GM12878 (cell line): ENCODE data around the gene BIVM. TPM values are rescaled to one million over a fixed set of nuclear protein-coding genes. Genes with fewer than 3 reads are reported as not detected.

Experiments used
- ATAC-seq: fragments of 200-7000 bp; cut with Tn5 transposase; 3 replicates; pipeline ENCODE4 v1.9.1; 2020; ENCODE audit warnings: mild to moderate bottlenecking, moderate library complexity
- BruUV-seq: library from RNA; stranded (reverse); fragments of 400-500 nt; replicated peaks from 2 replicates; lab custom pipeline; 2021; lab: Mats Ljungman, UMichigan
- CTCF ChIA-PET: fragments of 300-600 bp; sonication (Branson Sonifier 250); formaldehyde crosslinking; extraction: SDS; loops from one replicate; lab custom pipeline; 2021; ENCODE audit warnings: inconsistent platforms; lab: Yijun Ruan, JAX
- POLR2A ChIA-PET: fragments of 350-600 bp; formaldehyde crosslinking; extraction: SDS; loops from one replicate; lab custom pipeline; 2021; ENCODE audit warnings: inconsistent platforms; lab: Charles Lee
- RAD21 ChIA-PET: fragments of 300-600 bp; sonication (Branson Sonifier 250); formaldehyde crosslinking; loops from one replicate; lab custom pipeline; 2023; ENCODE audit warnings: antibody characterized with exemption; ENCODE audit not compliant: unreplicated experiment; lab: Charles Lee
- SMC1A ChIA-PET: fragments of 300-600 bp; sonication (Branson Sonifier 250); formaldehyde crosslinking; loops from one replicate; lab custom pipeline; 2023; ENCODE audit not compliant: unreplicated experiment, uncharacterized antibody; lab: Charles Lee
- DNase-seq: peaks from one replicate; pipeline ENCODE4 v3.0.0-alpha.2; 2011; ENCODE audit warnings: low read depth, low spot score
- FAIRE-seq: peaks from 3 replicates; lab custom pipeline; 2011; peaks lifted over from hg19 to GRCh38; lab: Jason Lieb, UNC
- H2AFZ ChIP-seq: 2 replicates; pipeline ENCODE4 v1.6.0; 2011; ENCODE audit warnings: low read depth, low read length, control low read depth; ENCODE audit not compliant: control insufficient read depth
- H3K27ac ChIP-seq: 2 replicates; pipeline ENCODE4 v1.5.1; 2011; ENCODE audit warnings: control low read depth; ENCODE audit not compliant: control insufficient read depth, insufficient read depth
- H3K27me3 ChIP-seq, 2 experiments: replicated peaks in 1 of 2; 2 replicates each; pipeline versions ENCODE4 v1.6.0 to v1.6.1; 2011; ENCODE audit warnings: low read length in 1 of 2; ENCODE audit not compliant: control insufficient read depth in 2 of 2, insufficient read depth in 2 of 2
- H3K36me3 ChIP-seq, 2 experiments: 2 replicates each; pipeline ENCODE4 v1.5.1; 2011; ENCODE audit warnings: low read length in 1 of 2; ENCODE audit not compliant: control insufficient read depth in 2 of 2, insufficient read depth in 2 of 2
- H3K4me1 ChIP-seq: 2 replicates; pipeline ENCODE4 v1.6.1; 2011; ENCODE audit warnings: mild to moderate bottlenecking, low read length, moderate library complexity, mixed read lengths; ENCODE audit not compliant: control insufficient read depth, insufficient read depth
- H3K4me2 ChIP-seq: 2 replicates; pipeline ENCODE4 v1.6.0; 2011; ENCODE audit warnings: control low read depth; ENCODE audit not compliant: control insufficient read depth, insufficient read depth
- H3K4me3 ChIP-seq: fragments of 200-600 bp; sonication (generic); 2 replicates; pipeline ENCODE4 v1.5.1; 2016
- H3K79me2 ChIP-seq: 2 replicates; pipeline ENCODE4 v1.6.0; 2011; ENCODE audit warnings: low read length; ENCODE audit not compliant: control insufficient read depth, insufficient read depth
- H3K9ac ChIP-seq: 2 replicates; pipeline ENCODE4 v1.8.0; 2011; ENCODE audit warnings: low read length, control low read depth, mixed read lengths; ENCODE audit not compliant: control insufficient read depth, insufficient read depth
- H3K9me3 ChIP-seq: replicated peaks from 3 replicates; pipeline ENCODE4 v1.5.1; 2011; ENCODE audit warnings: mild to moderate bottlenecking, low read length; ENCODE audit not compliant: control insufficient read depth, insufficient read depth
- H4K20me1 ChIP-seq: 2 replicates; pipeline ENCODE4 v1.6.0; 2011; ENCODE audit not compliant: control insufficient read depth, insufficient read depth
- BHLHE40 ChIP-seq, 2 experiments: fragments of 450-650 bp in 1 of 2; IDR thresholded peaks; 2 replicates each; pipeline ENCODE4 v1.6.1; 2011 to 2017; ENCODE audit warnings: low read depth in 2 of 2, borderline replicate concordance in 1 of 2, improper control_type of control experiment in 1 of 2, low read length in 1 of 2, mild to moderate bottlenecking in 1 of 2
- EZH2 ChIP-seq: IDR thresholded peaks from 2 replicates; pipeline ENCODE4 v1.6.1; 2012; ENCODE audit warnings: low read depth, mild to moderate bottlenecking, control low read depth, inconsistent platforms, low read length, borderline replicate concordance; ENCODE audit not compliant: control insufficient read depth
- MEF2A ChIP-seq: IDR thresholded peaks from 2 replicates; pipeline ENCODE4 v1.6.1; 2011; ENCODE audit warnings: low read depth, mild to moderate bottlenecking, low read length, moderate library complexity; ENCODE audit not compliant: insufficient read depth
- RB1 ChIP-seq: fragments of 450-650 bp; formaldehyde crosslinking; IDR thresholded peaks from 2 replicates; pipeline ENCODE4 v1.6.1; 2017; ENCODE audit warnings: mild to moderate bottlenecking, borderline replicate concordance
- STAT1 ChIP-seq: fragments of 450-650 bp; conservative IDR thresholded peaks from 2 replicates; pipeline ENCODE4 v1.6.1; 2014; ENCODE audit warnings: antibody characterized with exemption, mild to moderate bottlenecking
- ZNF622 ChIP-seq: fragments of 450-650 bp; IDR thresholded peaks from 2 replicates; pipeline ENCODE4 v1.6.1; 2017; ENCODE audit warnings: mild to moderate bottlenecking, inconsistent platforms
- WGBS: methylation state at CpG from one replicate; pipeline ENCODE4 v1.1.6; 2016; ENCODE audit warnings: low lambda C conversion rate; ENCODE audit not compliant: insufficient replicate concordance, insufficient coverage; ENCODE audit errors: missing lambda C conversion rate; 5-methylcytosine and 5-hydroxymethylcytosine counted together
- in situ Hi-C: fragments of 300-500 bp; cut with MboI; formaldehyde crosslinking; loops from 9 replicates; pipeline ENCODE4 v1.14.3; 2018; ENCODE audit warnings: mixed read lengths
- intact Hi-C: fragments of 100-400 bp; cut with micrococcal nuclease; formaldehyde crosslinking; loops from one replicate; pipeline ENCODE4 v1.14.2; 2022; ENCODE audit not compliant: unreplicated experiment
- polyA plus RNA-seq, 11 experiments: library from polyadenylated mRNA; depleted of rRNA in 4 of 11; unstranded in 6 of 11; stranded (reverse) in 5 of 11; fragments of >200 nt; fragmentation: Nextera tagmentation in 4 of 11; fragmentation: Illumina TruSeq in 1 of 11; extraction: Ambion mirVana in 4 of 11; extraction: Trizol in 1 of 11; gene quantifications; 1 replicate in 1 of 11; 2 replicates in 10 of 11; pipeline versions ENCODE4 v1.2.1 to v1.2.3, GENCODE V29; 2011 to 2016; ENCODE audit warnings: inconsistent platforms in 2 of 11, missing spikeins in 2 of 11, low read depth in 1 of 11
- total RNA-seq, 4 experiments: library from RNA; depleted of rRNA in 3 of 4; stranded (reverse); fragments of >200 nt in 3 of 4; fragmentation: Illumina TruSeq in 1 of 4; extraction: Trizol in 1 of 4; gene quantifications; 2 replicates each; pipeline versions ENCODE4 v1.2.1 to v1.2.3, GENCODE V29; 2013 to 2021
- TF ChIP-seq, protein P1 (sequence below): IDR thresholded peaks from 2 replicates; pipeline ENCODE4 v1.6.1; 2012; ENCODE audit warnings: improper control_type of control experiment, low read depth, low read length; ENCODE audit not compliant: insufficient replicate concordance
- TF ChIP-seq, protein P2 (sequence below): IDR thresholded peaks from 2 replicates; pipeline ENCODE4 v1.6.1; 2011; ENCODE audit warnings: low read depth, mild to moderate bottlenecking, low read length, moderate library complexity, borderline replicate concordance; ENCODE audit errors: extremely low read depth
- TF ChIP-seq, protein P3 (sequence below): IDR thresholded peaks from 2 replicates; pipeline ENCODE4 v1.6.1; 2011; ENCODE audit warnings: mild to moderate bottlenecking, low read depth, low read length, moderate library complexity; ENCODE audit not compliant: insufficient replicate concordance

BIVM gene
- total and polyA plus RNA-seq, 10 of the 15 experiments (the other 5 are each of a cell fraction or from before 2014, with no cell fraction given): 3.4 to 20.1 (median 14.1) TPM

DNA sequence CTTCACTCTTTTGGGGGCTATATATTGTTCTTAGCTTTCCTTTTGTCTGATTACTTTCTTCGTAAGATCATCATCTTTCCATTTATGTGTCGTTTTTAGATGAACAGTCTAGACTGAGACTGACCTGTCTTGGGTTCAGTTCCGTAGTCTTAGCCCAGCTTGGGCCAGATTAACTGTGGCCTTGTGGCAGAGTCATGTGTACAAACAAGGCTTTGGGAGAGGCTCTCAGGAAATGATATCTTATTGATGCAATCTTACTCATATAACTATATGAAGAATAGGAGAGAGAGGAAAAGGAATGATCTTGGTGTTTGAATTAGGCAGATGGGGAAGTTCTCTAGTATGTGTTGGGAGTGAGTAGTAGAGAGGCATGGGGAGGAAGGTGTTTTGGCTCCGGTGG is 40.1 kb downstream of the BIVM start (continued):
- TF ChIP-seq EZH2 (no peak), STAT1 (no peak), RB1 (no peak)
- TF ChIP-seq, protein P1, sequence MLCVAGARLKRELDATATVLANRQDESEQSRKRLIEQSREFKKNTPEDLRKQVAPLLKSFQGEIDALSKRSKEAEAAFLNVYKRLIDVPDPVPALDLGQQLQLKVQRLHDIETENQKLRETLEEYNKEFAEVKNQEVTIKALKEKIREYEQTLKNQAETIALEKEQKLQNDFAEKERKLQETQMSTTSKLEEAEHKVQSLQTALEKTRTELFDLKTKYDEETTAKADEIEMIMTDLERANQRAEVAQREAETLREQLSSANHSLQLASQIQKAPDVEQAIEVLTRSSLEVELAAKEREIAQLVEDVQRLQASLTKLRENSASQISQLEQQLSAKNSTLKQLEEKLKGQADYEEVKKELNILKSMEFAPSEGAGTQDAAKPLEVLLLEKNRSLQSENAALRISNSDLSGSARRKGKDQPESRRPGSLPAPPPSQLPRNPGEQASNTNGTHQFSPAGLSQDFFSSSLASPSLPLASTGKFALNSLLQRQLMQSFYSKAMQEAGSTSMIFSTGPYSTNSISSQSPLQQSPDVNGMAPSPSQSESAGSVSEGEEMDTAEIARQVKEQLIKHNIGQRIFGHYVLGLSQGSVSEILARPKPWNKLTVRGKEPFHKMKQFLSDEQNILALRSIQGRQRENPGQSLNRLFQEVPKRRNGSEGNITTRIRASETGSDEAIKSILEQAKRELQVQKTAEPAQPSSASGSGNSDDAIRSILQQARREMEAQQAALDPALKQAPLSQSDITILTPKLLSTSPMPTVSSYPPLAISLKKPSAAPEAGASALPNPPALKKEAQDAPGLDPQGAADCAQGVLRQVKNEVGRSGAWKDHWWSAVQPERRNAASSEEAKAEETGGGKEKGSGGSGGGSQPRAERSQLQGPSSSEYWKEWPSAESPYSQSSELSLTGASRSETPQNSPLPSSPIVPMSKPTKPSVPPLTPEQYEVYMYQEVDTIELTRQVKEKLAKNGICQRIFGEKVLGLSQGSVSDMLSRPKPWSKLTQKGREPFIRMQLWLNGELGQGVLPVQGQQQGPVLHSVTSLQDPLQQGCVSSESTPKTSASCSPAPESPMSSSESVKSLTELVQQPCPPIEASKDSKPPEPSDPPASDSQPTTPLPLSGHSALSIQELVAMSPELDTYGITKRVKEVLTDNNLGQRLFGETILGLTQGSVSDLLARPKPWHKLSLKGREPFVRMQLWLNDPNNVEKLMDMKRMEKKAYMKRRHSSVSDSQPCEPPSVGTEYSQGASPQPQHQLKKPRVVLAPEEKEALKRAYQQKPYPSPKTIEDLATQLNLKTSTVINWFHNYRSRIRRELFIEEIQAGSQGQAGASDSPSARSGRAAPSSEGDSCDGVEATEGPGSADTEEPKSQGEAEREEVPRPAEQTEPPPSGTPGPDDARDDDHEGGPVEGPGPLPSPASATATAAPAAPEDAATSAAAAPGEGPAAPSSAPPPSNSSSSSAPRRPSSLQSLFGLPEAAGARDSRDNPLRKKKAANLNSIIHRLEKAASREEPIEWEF: no peak
- TF ChIP-seq, protein P2, sequence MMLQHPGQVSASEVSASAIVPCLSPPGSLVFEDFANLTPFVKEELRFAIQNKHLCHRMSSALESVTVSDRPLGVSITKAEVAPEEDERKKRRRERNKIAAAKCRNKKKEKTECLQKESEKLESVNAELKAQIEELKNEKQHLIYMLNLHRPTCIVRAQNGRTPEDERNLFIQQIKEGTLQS: no peak

DNA sequence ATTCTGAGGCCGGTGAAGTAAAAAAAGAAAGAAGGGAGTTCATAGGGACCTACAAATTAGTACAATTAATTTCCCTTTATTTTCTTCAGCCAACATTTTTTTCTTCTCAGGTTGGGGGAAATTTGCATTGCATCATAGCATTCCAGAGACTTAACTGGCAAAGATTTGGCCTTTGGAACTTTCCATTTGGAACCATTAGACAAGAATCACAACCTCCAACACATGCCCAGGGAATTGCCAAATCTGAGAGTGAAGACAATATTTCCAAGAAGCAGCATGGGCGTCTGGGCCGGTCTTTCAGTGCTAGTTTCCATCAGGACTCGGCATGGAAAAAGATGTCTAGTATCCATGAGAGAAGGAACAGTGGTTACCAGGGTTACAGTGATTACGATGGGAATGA is 40.5 kb downstream of the BIVM start:
- no peak overlapping the region for H2AFZ ChIP-seq

More for the DNA sequence above, 40.5 kb downstream of the BIVM start:
- ATAC-seq: no peak
- POLR2A ChIA-PET: no interaction called here
- CTCF ChIA-PET: interaction anchor here (1.0 kb wide), 1 partner anchor 258 kb away, joined by 3 read pairs; no protein-coding TSS in a partner anchor
- intact Hi-C loops (no loop called here), in situ Hi-C loops (no loop called here)
- BruUV-seq: no TSS peak
- H3K79me2 ChIP-seq: peaks cover under 1% of the 10 kb centered on the region; the same call in 1 of the 2 replicates
- H4K20me1 ChIP-seq: no peaks in the 10 kb centered on the region
- H3K27me3 ChIP-seq: no peaks in the 10 kb centered on the region
- TF ChIP-seq BHLHE40 (IDR thresholded peaks at IDR 0.05; ENCODE audit: borderline replicate concordance in 1 of 2, low read depth in 2 of 2, low read length in 1 of 2) (no peak), ZNF622 (no peak), MEF2A (no peak)
- TF ChIP-seq, protein P3, sequence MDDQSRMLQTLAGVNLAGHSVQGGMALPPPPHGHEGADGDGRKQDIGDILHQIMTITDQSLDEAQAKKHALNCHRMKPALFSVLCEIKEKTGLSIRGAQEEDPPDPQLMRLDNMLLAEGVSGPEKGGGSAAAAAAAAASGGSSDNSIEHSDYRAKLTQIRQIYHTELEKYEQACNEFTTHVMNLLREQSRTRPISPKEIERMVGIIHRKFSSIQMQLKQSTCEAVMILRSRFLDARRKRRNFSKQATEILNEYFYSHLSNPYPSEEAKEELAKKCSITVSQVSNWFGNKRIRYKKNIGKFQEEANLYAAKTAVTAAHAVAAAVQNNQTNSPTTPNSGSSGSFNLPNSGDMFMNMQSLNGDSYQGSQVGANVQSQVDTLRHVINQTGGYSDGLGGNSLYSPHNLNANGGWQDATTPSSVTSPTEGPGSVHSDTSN: no peak
- TF ChIP-seq, all 136 proteins: peak for 0
- ChIA-PET SMC1A (interaction anchor here (1.5 kb wide), 1 partner anchor 245 kb away, joined by 5 read pairs; no protein-coding TSS in a partner anchor), RAD21 (no interaction called here)
- FAIRE-seq (no peak), DNase-seq (no peak)
- H3K9ac ChIP-seq: no peak overlapping the region
- 90% methylated on average over 5 of the region's 5 CpGs for WGBS
- no peaks in the 10 kb centered on the region for H3K4me1 ChIP-seq
- no peak overlapping the region for H3K27ac ChIP-seq
- H3K4me3 ChIP-seq: no peak overlapping the region
- no peaks in the 10 kb centered on the region for H3K9me3 ChIP-seq
- no peak overlapping the region for H3K4me2 ChIP-seq
- no peaks in the 10 kb centered on the region; a peak in 4 of 4 replicates for H3K36me3 ChIP-seq
